ENCODE results near the gene CCDC17.

GRCh38 chr1:45608175-45609156, 15.4 kb downstream of the CCDC17 start:
- no peak for TF ChIP-seq EZH2 (IDR thresholded peaks at IDR 0.05; ENCODE audit: low read length, missing control alignments)
- no peak for TF ChIP-seq CTCF (conservative IDR thresholded peaks at IDR 0.05 in 1 of 2, IDR thresholded peaks at IDR 0.05 in 1 of 2; ENCODE audit: low read depth in 1 of 2, low read length in 2 of 2)
